HG02571 (cell line): ENCODE results near the gene ATIC.

Experiments used
- ATAC-seq: cut with Tn5 transposase; IDR thresholded peaks from one replicate; pipeline ENCODE4 v1.9.1; 2021; ENCODE audit warnings: mild to moderate bottlenecking, moderate library complexity; ENCODE audit not compliant: unreplicated experiment

ATIC gene

GRCh38 chr2:215311625-215312396 lies at the start of gene ATIC:
ATIC (plus strand) TSS chr2:215312059; CDS start chr2:215312143, 84 bp downstream.
- ATAC-seq, result peak; percentile 98

GRCh38 chr2:215262303-215262702 lies 49.6 kb upstream of the ATIC start:
- ATAC-seq, result no peak

DNA sequence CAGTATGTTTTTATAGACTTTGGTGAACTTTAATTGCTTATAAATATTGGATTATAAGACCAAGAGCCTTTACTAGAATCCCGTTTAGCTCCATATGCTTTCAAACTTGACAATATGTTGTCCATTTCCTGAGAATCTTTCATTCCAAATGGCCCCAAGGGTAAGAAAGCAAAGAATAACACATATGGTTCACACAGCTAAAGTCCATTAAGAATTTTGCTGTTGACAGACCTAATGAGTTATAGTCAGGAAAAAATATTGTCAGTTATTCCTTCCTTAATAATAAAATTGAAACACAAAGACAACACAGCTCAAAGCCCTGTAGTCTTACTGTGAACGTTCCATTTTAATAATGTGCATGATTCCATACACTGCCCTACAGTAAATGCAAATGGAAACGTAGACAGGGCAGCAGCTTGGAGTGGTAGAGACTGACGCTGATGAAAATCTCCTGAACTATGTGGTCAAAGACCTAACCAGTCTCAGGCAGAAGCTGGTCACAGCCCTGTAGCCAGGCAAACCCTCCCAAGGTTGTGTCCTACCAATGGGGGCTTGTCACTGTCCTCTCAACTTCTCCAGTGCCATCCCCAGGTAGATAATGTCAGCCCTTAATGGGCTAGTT lies 49.0 kb upstream of the ATIC start:
- no peak for ATAC-seq

GRCh38 chr2:215264374-215264773 lies 47.5 kb upstream of the ATIC start:
- ATAC-seq, result no peak

GRCh38 chr2:215269397-215270117 lies 42.3 kb upstream of the ATIC start:
- ATAC-seq, result no peak

- no peak for ATAC-seq
Observed at GRCh38 chr2:215270118-215270451, 41.8 kb upstream of the ATIC start.

GRCh38 chr2:215271446-215271845 lies 40.4 kb upstream of the ATIC start:
- no peak for ATAC-seq

DNA sequence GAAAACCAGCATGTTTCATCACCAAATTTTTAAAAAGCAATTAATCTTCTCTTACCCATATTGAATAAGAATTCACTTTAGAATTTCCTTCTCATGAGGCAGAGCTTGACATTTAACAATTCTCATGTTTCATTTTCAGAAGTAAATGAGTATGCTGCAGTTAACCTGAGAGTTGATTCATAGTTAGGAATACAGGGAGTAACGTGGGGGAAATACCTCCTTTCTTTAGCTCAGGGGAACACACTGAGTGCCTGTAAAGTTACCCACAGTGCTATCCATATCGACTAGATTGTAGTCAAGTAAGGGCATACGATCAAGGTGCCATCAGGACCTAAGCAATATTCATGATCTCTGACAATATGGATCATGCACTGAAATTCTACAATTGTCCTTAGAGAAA lies 38.9 kb upstream of the ATIC start:
- ATAC-seq, result no peak

DNA sequence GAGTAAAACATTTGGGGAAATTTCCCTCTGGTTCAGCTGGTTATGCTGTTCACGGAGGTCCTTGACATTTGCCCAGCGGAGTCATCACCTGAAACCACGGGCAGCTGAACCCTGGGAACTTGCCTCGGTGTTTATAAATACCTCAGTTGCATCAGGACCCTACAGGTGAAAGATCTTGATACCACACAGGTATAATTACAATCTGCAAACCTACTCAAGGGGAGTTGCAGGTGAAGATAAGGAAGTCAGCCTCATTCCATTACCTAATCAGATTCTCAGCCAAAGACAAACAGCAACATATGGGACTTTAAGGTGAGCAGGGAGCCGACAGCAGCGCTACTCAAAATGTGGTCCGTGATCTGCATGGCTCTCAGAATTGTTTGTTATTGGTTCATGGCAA lies 37.0 kb upstream of the ATIC start:
- no peak for ATAC-seq

GRCh38 chr2:215275824-215276223 lies 36.0 kb upstream of the ATIC start:
- no peak for ATAC-seq

DNA sequence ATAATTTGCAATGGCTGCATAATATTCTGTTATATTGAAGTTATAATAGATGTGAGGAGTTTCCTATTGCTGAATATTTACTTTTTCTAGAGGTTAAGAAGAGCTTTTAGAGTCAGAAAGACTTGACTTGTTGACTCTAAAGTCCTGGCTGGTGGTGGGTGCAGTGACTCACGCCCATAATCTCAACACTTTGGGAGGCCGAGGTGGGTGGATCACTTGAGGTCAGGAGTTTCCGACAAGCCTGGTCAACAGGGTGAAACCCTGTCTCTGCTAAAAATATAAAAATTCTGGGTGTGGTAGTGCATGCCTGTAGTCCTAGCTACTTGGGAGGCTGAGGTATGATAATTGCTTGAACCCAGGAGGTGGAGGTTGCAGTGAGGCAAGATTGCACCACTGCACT lies 33.9 kb upstream of the ATIC start:
- no peak for ATAC-seq

GRCh38 chr2:215280326-215280725 lies 31.5 kb upstream of the ATIC start:
- ATAC-seq, result no peak

DNA sequence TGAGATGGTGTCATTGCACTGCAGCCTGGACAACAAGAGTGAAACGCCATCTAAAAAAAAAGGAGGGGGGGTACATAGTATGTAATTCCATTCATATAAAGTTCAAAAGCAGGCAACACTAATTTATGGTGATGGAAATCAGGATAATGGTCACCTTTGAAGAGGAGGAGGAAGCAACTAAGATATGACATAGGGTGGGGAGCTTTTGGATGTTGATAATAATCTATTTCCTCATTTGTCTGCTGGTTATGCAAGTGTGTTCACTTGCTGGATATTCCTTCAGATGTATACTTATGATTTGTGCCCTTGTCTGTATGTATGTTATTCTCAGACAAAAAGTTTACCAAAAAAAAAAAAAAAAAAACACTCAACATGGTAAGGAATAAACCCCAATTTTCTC lies 28.6 kb upstream of the ATIC start:
- no peak for ATAC-seq

DNA sequence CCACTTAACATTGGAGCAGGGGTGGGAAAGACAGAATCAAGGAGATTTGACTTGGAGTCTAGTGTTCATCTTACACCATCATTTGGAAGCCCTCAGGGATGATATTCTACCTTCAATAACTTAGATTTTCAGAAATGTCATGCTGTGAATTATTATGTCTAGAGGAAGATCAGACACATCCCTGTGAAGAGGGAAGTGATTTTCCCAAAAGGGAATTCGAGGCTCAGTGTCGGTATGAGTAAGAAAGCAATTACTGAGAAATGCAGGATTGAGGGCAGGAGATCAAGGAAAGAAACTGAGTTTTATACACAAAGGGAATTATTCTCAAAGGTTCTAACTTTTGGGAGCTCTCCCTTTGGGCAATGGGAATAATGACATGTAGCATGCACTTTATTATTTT lies 25.6 kb upstream of the ATIC start:
- no peak for ATAC-seq

- no peak for ATAC-seq
Observed at GRCh38 chr2:215288112-215288815, 23.6 kb upstream of the ATIC start.

DNA sequence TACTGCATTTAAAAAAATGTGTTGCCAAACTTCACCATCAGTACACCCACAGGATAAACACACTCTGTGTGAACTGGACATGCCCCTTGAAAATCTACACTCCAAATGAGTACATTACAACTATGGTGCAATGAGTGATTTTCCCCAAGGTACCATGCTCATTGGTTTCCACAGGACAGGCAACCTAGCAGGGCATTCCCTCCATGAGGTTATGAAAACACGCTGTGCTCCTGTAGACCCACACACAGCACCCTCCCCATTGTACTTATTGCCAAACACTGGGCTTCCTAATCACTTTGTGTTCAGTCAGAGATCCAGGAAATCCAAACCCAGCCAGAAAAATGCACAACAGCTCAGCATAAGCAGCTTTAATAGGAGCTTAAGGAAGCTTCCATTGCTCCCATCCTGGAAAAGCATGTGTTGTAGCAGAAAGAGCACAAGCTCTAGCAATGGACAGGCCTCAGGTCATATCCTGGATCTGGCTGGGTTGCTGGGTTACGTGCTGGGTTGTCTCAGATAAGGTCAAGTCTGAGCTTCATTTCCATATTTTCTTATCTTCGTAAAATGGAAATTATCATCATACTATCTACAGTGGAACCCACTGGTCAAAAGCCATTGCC lies 20.8 kb upstream of the ATIC start:
- no peak for ATAC-seq

- no peak for ATAC-seq
Observed at GRCh38 chr2:215293879-215294278, 18.0 kb upstream of the ATIC start.

GRCh38 chr2:215299337-215299859 lies 12.5 kb upstream of the ATIC start:
- no peak for ATAC-seq

- ATAC-seq, result no peak
Observed at GRCh38 chr2:215301994-215302393, 9.9 kb upstream of the ATIC start.

DNA sequence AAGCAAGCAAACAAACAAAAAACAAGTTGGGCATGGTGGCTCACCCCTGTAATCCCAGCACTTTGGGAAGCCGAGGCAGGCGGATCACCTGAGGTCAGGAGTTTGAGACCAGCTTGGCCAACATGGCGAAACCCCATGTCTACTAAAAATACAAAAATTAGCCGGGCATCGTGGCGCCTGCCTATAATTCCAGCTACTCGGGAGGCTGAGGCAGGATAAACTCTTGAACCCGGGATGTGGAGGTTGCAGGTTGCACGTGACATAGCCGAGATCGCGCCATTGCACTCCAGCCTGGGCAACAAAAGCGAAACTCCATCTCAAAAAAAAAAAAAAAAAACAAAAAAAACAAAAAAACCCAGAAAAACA lies 617 bp upstream of the ATIC start:
- peak; percentile 21 for ATAC-seq

DNA sequence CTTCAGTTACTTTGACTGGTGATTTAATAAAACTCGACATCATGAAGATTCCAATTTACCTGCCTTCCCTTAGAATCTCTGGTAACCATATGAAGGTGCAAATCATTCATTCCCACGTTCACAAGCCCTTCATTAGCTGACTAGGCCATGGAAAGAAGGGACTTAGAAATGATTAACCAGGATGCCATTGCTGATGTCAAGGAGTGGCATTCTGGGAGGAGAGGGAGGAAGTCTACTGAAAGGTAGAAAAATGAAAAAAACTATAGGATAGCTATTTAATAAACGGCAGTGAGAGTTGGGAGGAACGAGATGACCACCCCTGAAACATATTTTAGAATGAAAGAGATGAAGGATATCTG lies 1.4 kb downstream of the ATIC start:
- no peak for ATAC-seq
